HG02943 (cell line): Measurements from ENCODE around the gene SUCNR1.
A peak's percentile ranks its signal among the peaks of the same experiment; 100 is the strongest.
"Not testable (repeated sequence)": the region's sequence is repeated elsewhere in the genome, so short reads cannot be mapped to it uniquely, and the experiment has no call there.

Source experiments
- ATAC-seq: cut with Tn5 transposase; IDR thresholded peaks from one replicate; pipeline ENCODE4 v1.9.1; 2021; ENCODE audit warnings: mild to moderate bottlenecking, low read depth, moderate library complexity; ENCODE audit not compliant: unreplicated experiment

The SUCNR1 gene

DNA sequence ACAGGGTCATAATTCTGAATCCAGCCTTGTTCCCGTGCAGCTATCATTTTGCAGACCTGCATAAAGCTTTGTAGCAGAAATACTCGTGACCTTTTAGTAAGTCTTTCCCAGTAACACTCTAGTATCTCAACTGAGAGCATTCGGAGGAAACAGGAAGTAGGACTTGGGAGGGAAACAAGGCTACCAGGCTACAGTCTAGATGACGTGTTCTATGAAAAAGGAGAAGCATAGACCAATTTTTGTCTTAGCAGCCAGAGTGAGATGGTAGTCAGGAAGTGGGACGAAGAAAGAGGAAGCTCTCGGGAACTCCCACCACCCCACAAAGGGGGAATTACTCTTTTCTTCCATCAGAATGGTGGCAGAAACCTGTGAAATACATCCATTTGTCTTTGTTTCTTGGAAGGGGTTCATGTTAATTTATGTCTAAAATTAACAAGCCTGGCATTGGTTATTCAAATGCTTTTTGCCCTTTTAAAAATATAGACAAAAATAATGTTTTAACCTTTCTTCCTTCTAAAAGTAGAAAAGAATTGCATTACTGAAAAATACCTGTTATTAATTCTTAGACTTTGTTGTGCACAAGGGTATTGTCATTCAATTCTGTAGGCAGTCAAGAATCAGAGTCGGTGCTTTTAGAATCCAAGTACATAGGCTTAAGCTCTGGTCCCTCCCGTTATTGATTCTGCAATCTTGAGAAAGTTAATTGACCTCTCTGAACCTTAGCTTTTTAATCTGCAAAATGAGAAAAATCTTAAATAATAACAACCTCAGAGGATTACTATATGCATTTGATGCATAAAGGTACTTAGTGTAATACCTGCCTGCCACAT, 1.6 kb upstream of the SUCNR1 start:
- peak; percentile 44 for ATAC-seq

GRCh38 chr3:151874079-151874478, 636 bp downstream of the SUCNR1 start:
- ATAC-seq: not testable (repeated sequence)

DNA sequence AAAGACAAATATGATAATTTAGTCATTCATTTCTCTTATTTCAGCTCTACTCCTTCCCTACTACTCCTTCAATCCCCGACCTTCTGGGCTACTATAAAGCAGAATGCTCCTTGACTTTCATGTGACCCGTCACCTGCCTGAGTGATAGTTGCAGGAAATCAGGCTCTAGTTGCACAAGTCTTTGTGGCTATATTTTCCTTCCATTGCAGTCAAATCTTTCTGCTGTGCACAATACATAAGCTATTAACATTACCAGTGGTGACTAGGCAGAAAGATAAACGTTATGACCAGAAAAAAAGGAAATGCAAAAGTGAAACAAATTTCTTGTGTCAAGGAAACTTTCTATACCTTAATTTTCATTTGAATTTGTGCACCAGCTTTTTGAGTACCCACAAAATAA, 2.3 kb downstream of the SUCNR1 start:
- peak; percentile 78 for ATAC-seq

GRCh38 chr3:151877269-151877668, 3.8 kb downstream of the SUCNR1 start:
- ATAC-seq: no peak

GRCh38 chr3:151878465-151878864, 5.0 kb downstream of the SUCNR1 start:
- no peak for ATAC-seq

- no peak for ATAC-seq
Measured at GRCh38 chr3:151879037-151879436, 5.6 kb downstream of the SUCNR1 start.

- ATAC-seq: no peak
Measured at GRCh38 chr3:151879679-151880415, 6.4 kb downstream of the SUCNR1 start.

DNA sequence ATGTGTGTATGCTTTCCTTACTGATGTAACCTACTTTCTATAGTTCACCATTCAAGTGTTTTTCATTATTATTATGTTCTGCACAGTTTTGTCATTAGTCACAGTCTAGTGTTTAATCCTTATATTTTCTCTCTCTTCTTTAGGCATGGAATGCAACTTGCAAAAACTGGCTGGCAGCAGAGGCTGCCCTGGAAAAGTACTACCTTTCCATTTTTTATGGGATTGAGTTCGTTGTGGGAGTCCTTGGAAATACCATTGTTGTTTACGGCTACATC, 6.9 kb downstream of the SUCNR1 start:
- ATAC-seq: no peak

DNA sequence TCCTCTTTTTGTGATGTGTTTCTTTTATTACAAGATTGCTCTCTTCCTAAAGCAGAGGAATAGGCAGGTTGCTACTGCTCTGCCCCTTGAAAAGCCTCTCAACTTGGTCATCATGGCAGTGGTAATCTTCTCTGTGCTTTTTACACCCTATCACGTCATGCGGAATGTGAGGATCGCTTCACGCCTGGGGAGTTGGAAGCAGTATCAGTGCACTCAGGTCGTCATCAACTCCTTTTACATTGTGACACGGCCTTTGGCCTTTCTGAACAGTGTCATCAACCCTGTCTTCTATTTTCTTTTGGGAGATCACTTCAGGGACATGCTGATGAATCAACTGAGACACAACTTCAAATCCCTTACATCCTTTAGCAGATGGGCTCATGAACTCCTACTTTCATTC, 7.7 kb downstream of the SUCNR1 start:
- ATAC-seq: no peak

DNA sequence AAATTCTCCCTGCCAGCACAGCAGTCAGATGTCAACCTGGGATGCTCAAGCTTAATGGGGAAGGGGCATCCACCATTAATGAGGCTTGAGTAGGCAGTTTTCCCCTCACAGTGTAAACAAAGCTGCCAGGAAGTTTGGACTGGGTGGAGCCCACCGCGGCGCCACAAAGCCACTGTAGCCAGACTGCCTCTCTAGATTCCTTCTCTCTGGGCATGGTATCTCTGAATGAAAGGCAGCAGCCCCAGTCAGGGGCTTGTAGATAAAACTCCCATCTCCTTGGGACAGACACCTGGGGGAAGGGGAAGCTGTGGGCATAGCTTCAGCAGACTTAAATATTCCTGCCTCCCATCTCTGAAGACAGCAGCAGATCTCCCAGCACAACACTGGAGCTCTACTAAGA, 12.0 kb downstream of the SUCNR1 start:
- ATAC-seq: not testable (repeated sequence)

DNA sequence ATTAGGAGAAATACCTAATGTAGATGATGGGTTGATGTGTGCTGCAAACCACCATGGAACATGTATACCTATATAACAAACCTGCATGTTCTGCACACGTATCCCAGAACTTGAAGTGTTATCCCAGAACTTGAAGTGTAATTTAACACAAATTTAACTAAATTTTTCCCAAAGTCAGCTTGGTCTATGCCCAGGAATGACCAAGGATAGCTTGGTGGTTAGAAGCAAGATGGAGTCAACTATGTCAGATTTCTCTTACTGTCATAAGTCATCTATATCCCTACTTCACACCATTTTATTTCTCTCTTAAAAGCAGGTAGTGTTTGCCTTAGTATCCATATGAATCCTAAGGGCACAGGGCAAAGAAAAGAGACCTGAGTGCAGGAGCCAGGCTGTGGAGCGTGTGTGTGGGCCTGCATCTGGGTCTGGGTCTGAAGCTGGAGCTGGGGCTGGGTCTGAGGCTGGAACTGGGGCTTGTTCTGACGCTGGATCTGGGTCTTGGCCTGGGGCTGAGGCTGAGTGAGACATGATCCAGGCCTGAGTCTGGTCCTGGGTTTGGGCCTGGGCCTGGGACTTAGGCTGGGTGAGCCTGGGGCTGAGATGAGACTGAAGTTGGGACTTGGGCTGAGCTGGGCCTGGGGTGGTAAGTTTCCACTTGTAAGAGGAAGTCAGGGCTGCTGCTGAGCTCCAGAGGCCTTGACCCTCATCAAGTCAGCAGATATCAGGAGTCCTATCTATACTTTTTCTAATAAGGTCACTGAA, 14.2 kb downstream of the SUCNR1 start:
- not testable (repeated sequence) for ATAC-seq

- peak; percentile 77 for ATAC-seq
Measured at GRCh38 chr3:151890721-151891141, 17.3 kb downstream of the SUCNR1 start.

DNA sequence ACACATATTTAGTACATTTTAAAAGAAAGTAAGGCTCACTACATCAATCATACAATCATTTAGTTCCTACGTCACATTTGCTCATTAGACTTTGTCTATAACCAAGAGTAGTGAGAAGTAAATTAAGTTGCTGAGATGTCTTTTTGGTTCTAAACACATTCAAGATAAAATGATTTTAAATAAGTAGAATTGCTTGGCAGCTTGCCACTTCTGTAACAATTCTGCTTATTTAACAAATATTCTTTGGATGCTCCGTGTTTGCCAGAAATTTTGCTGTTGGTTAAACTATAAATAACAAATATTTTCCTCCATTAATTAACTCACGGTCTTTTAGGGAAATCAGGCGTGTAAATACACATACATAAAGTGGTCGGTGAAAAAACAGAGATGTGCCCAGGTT, 18.3 kb downstream of the SUCNR1 start:
- ATAC-seq: no peak

DNA sequence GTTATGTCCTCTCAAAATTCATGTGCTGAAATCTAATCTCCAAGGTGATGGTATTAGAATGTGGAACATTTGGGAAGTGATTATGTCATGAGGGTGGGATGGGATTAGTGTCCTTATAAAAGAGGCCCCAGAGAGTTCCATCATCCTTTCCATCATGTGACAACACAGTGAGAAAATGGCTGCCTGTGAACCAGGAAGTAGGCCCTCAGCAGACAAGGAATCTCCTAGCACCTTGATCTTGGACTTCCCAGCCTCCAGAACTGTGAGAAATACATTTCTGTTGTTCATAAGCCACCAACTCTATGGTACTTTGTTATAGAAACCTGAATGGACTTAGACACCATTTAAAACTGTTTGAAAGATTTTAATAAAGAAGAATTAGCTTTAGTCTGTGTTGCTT, 20.8 kb downstream of the SUCNR1 start:
- ATAC-seq: no peak

DNA sequence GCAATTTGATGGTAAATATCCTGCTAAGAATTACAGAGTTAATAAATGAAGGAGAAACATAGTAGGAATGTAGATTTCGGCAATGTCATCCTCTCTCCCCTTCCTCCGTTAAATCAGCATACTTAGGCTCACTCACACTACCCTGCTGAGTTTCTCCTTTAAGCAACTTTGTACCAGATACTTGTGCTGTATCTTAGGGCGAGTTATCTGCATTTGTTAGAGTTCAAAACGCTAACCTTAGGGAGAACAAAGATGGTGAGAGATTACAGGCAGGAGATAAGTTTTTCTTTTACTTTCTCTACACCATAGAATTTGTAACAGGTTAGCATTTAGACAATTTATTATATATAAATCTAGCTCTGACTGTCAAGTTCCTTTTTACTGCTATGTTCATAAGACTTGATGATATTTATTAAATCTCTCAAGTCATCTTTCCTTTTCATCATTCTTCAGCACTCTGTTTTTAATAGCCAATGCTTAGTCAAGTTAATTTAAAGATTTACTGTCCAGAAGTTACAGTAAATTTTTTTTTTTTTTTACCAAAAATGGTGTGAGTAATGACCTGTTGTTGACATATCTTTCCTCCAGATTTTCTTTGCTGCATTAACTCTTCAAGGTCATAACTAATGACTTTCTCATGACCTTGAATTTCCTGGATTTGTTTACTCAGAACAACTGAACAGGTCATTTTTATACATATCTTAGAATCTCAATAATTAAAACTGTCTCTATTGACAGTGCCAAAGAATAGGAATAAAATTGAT, 22.2 kb downstream of the SUCNR1 start:
- no peak for ATAC-seq

DNA sequence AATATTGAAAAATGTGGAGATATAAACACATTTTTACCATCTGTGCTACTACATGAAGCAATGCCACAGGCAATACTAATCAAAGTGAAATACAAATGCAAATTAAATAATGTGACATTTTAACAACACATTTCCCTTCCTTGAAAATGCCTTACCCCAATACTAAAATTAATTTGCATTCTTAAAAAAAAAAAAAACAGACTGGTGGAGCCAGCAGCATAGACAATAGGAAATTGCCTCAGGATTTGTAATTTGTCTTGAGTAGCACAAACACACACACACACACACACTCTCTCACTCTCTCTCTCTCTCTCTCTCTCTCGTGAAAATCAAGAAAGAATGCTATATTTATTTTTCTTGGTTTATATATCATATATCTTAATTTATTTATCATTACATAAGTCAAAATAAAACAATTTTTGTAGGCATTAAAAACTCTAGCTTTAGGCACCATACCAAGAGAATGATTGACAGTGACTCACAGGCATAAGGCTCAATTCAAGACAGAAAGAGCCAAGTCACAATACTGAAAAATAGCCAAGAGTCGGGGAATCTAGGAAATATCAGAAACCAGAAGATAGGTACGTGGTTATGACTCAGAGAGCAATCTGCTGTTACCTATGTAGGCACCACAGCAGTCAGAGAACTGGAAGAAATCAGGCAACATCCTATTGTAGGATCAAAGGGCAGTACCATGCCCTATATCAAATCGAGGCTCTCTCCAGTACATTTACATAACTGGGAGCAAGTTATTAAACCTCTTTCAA, 23.0 kb downstream of the SUCNR1 start:
- no peak for ATAC-seq

DNA sequence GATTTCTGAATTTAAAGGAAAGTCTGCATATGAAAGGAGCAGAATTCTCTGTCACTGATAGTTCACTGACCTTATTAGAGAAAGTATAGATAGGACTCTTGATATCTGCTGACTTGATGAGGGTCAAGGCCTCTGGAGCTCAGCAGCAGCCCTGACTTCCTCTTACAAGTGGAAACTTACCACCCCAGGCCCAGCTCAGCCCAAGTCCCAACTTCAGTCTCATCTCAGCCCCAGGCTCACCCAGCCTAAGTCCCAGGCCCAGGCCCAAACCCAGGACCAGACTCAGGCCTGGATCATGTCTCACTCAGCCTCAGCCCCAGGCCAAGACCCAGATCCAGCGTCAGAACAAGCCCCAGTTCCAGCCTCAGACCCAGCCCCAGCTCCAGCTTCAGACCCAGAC, 24.7 kb downstream of the SUCNR1 start:
- not testable (repeated sequence) for ATAC-seq

DNA sequence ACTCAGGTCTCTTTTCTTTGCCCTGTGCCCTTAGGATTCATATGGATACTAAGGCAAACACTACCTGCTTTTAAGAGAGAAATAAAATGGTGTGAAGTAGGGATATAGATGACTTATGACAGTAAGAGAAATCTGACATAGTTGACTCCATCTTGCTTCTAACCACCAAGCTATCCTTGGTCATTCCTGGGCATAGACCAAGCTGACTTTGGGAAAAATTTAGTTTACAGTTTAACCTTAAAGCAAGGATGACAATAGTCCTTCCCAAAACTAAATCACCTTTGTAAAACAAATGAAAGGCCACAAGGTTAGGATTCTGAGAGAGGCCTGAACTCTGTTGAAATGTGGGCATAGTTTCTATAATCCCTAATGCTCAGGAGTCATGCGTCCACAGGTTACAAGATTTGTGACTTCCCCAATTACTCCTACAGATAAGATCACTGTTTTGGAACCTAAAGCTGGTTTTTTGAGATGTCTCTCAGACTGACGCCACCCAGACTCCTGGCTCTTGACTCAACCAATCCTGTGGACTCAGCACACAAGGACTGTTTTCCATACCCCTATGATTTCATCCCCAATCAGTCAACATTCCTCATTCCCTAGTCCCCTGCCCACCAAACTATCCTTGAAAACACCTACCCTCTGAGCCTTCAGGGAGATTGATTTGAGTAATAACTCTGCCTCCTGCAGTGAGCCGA, 25.3 kb downstream of the SUCNR1 start:
- not testable (repeated sequence) for ATAC-seq

- ATAC-seq: no peak
Measured at GRCh38 chr3:151899996-151900395, 26.6 kb downstream of the SUCNR1 start.
